ENCODE data around the gene MAML2. TPM values are rescaled to one million over a fixed set of nuclear protein-coding genes. Genes with fewer than 3 reads are reported as not detected.

MAML2 gene
- total RNA-seq, 1 donor from 2014 or later = 4.4 TPM

DNA sequence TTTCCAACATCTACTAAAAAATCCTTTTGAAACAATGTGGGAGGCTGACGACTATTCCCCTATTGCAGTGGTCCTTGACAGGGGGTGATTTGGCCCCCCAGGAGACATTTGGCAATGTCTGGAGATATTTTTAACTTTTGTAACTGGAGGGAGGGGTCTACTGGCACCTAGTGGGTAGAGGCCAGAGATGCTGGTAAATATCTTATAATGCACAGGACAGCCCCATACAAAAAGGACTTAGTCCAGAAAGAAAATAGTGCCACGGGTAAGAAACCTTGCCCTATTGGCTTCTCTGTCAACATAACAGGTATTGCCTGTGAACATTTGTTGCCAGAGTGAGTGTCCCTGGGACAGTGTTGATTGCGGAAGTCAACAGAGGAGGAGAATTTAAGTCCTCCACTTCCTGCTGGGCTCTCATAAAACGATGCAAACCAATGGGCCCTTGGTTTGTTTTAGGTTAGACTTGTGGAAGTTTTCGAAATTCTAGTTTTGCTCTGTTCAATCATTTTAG is 101.6 kb downstream of the MAML2 start:
- DNase-seq (ENCODE audit: low read depth in 2 of 2) = no peak

- DNase-seq (ENCODE audit: low read depth in 2 of 2) = no peak
These were observed 104.3 kb downstream of the MAML2 start for GRCh38 chr11:96238563-96239135.

DNA sequence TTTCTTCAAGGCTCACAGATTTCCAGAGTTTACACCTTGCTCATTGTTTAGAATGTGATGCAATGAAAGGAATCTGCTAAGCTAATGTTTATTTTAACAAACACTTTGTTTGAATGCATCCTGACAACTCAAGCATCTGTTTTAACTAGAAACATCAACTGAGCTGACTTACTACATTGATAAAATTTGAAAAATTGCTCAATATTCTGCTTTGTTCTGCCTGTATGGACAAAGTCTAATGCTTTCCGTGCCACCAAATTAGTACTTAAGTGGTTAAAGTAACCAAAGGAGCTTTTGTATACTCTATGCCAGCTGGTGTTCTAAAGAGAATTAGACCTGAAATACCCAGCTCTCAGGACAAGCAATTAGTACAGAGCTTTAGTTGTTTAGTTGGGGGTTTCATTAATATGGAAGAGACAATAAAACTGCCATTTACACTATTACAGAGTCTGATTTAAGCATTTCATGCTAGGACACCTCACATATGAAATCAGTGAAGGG is 105.2 kb downstream of the MAML2 start:
- DNase-seq (ENCODE audit: low read depth in 2 of 2) = no peak

DNA sequence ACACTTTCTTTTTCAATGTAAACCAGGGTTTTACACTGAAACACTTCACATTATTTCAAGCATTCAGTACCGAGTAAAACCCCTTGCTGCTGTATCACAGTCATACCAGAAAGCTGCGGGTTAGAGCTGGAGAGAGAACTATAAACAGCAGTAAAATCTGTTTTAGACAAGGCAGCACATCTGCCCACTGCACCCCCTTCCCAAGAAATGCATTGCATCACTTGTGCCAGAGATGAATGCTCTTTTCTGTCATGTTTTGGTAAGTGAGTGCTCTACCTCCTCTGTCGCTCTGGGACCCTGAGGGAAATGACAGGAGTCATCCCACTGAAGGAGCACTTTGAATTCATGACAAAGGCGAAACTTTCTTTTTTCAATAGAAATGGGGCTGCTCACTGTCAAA is 107.2 kb downstream of the MAML2 start:
- no peak for DNase-seq (ENCODE audit: low read depth in 2 of 2)

DNA sequence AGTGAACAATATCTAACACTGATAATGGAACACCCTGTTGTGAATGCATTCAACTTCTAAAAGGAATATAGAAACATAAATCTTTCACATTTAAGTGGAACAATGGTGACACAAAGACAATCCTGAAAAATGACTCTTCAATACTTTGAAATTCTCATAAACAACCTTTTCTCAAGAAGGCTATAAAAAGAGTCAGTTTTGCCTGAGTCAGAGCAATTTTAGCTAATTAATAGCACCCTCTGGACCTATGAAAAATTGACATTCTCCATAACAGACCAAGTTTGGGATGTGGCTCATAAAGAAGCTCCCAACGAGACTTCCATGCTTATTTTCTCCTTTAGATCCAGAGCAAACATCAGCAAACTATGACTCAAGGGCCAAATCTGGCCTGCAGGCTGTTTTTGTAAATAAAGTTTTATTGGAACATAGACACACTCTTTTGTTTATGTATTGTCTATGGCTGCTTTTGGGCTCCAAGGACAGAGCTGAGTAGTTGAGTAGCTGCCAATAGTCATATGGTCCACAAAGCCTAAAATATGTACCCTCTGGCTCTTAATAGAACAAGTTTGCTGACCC is 108.0 kb downstream of the MAML2 start:
- DNase-seq (ENCODE audit: low read depth in 2 of 2) = no peak

- DNase-seq (ENCODE audit: low read depth in 2 of 2) = no peak
These were observed 110.9 kb downstream of the MAML2 start for GRCh38 chr11:96232132-96232531.

- DNase-seq (ENCODE audit: low read depth in 2 of 2) = peak; percentile 82 to 89
These were observed 112.3 kb downstream of the MAML2 start for GRCh38 chr11:96230686-96231085.

- DNase-seq (ENCODE audit: low read depth in 2 of 2) = no peak
These were observed 113.5 kb downstream of the MAML2 start for GRCh38 chr11:96229354-96229977.

GRCh38 chr11:96228910-96229309 is 114.1 kb downstream of the MAML2 start:
- DNase-seq (ENCODE audit: low read depth in 2 of 2) = peak in 1 of 2 donors; percentile 38

- DNase-seq (ENCODE audit: low read depth in 2 of 2) = peak; percentile 70 to 93
These were observed 114.5 kb downstream of the MAML2 start for GRCh38 chr11:96228473-96228891.

DNA sequence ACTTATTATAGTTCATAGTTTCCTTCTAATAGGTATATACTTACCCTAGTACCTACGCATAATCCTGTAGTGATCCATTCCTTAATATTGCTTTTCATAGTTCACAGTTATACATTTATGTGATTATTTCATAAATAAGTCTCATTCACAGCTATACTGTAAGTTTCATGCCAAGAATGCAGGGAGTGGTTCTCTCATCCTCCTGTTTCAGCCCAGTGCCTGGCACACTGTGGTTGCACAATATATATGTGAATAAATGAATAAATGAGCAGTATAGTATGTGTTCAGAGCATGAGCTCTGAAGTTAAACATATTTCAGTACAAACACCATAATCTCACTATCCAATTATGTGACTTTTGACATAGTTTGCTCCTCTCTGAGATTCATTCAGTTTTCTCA is 115.8 kb downstream of the MAML2 start:
- DNase-seq (ENCODE audit: low read depth in 2 of 2) = no peak

GRCh38 chr11:96223083-96223482 is 119.9 kb downstream of the MAML2 start:
- DNase-seq (ENCODE audit: low read depth in 2 of 2) = no peak

DNA sequence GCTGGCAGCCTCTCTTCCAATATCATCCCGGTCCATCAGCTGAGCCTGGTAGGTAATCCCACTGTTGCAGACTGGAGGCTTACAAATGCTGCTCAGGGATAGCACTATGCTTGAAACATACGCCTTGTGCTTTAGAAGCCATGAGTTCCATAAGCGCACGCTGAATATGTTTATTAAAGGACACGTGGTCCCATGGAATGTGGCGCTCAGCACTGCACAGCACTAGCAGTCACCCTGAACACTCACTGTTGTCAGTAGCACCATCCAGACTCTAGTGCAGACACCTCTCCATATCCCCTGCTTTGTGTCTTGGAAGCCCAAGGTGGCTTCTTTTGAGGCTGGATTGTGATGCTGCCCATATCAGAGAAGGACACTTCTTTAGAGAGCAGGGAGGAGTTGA is 120.9 kb downstream of the MAML2 start:
- DNase-seq (ENCODE audit: low read depth in 2 of 2) = peak in 1 of 2 donors; percentile 64

DNA sequence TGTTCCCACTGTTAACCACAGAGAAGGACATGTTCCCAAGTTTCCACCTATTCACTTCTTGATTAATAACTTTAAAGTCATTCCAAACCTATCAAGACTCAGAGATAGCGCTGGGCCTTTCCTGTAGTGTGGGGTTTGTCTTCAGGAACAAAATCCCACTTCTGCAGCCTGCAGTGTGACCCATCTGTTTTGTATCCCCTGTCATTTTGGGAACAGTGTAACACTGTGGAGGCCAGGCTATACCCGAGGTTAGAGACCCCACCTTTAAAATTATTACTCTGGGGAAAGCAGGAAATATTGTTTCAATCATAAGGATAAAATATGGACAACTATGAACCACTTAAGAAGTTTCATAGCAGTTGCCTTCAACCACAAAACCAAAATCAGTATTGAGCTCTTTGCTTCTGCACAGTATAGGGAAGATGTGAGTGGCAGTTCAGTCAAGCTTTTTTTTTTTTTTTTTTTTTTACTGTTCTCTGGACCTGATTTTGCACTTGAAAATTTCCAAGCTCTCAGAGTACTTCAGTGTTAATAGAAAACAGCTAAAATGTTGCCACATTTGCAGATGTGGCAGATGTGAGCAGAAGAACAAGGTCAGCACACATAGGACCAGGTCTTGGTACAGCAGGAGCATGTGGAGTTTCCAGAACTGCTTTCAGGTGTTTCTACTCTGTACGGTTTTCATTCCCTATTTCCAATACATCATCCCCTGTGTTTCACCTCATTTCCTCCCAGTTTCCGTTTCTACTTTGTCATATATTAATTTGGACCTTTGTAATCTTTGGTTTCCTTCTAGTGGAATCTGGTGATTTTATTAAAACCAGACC is 121.5 kb downstream of the MAML2 start:
- DNase-seq (ENCODE audit: low read depth in 2 of 2) = no peak

DNA sequence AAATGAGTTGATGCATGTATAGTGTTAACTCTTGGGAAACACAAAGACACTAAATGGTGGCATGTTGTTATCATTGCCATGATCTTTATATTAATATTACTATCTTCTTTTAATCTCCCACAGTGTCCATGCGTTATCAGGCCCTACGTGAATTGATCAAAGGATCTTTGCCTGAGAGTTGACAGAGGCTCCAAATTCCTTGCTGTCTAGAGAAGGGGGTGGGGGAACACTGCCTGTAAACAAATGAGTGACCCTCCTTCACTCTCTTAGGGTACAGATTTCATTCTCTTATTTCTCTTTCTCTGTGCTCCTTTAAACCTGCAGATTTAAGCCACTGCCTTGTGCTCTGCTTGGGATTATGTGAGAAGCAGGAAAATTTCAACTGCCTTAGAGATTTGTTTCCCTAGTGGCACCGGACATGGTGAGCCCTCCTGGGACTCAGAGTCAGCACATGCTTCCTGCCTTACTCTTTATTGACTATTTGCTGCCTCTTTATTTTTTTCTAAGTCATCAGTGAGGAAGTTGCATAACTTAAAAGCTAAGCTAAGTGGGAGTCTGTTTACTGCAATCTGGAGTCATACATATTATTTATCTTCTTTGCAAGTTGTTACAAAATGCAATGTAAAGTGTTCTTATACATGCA is 122.9 kb downstream of the MAML2 start:
- peak in 1 of 2 donors; percentile 63 for DNase-seq (ENCODE audit: low read depth in 2 of 2)

DNA sequence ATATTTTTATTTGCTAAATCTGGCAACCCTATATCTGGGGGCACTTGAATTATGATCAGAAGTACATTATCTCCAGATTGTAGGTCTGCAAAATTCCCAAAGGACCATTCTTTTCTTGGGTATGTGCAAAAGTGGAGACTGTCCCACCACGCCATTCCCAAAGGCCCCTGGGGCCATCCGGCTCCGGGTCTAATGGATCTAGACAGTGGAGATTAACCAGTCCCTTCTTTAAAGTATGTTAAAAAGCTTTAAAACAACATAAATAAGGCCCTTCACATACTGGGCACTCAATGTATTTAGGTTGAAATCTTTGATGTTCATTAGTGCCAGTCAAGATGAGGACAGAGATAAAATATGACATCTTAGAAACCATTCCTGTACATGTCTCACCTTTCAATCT is 124.1 kb downstream of the MAML2 start:
- no peak for DNase-seq (ENCODE audit: low read depth in 2 of 2)

- DNase-seq (ENCODE audit: low read depth in 2 of 2) = no peak
These were observed 125.0 kb downstream of the MAML2 start for GRCh38 chr11:96218006-96218405.

GRCh38 chr11:96217206-96217605 is 125.8 kb downstream of the MAML2 start:
- DNase-seq (ENCODE audit: low read depth in 2 of 2) = no peak

DNA sequence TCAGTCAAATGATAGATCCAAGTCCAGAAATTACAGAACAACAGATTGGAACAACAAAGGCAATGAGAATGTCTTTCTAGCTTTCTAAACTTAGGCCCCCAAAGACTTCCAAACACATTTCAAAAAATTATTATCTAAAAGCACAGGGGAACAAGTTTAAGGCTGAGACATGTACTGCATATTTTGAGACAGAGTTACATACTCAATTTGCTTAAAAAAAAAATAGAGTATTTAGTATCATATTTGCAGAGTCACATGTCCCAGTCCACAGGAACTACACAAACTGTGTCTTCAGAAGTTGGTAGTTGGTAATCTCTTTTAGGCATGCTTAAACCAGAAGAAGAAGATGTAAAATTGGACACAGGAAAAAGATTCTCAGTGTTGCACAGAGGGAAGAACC is 127.2 kb downstream of the MAML2 start:
- DNase-seq (ENCODE audit: low read depth in 2 of 2) = no peak

GRCh38 chr11:96215110-96215782 is 127.7 kb downstream of the MAML2 start:
- peak; percentile 57 to 85 for DNase-seq (ENCODE audit: low read depth in 2 of 2)

- DNase-seq (ENCODE audit: low read depth in 2 of 2) = no peak
These were observed 128.3 kb downstream of the MAML2 start for GRCh38 chr11:96214777-96215109.

Data from dermis microvascular lymphatic vessel endothelial cell (primary cell).